Measurements from ENCODE around the gene ATP2B1.
"Not testable (repeated sequence)": the region's sequence is repeated elsewhere in the genome, so short reads cannot be mapped to it uniquely, and the experiment has no call there.

ATP2B1 gene

GRCh38 chr12:89708565-89709156 is at the start of gene ATP2B1:
TSS of gene ATP2B1 (minus strand) at chr12:89708838. CDS start at chr12:89655886, 52,952 bp downstream.
- peak; percentile 92 for DNase-seq (ENCODE audit: low spot score)

DNA sequence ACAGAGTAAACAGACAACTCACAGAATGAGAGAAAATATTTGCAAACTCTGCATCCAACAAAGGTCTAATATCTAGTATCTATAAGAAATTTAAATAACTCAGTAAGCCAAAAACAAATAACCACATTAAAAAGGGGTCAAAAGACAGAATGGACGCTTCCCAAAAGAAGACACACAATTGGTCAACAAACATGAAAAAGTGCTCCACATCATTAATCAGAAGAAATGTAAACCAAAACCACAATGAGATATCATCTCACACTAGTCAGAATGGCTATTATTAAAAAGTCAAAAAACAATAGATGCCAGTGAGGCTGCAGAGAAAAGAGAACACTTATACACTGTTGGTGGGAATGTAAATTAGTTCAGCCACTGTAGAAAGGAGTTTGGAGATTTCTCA is 49.3 kb upstream of the ATP2B1 start:
- DNase-seq (ENCODE audit: low spot score), result not testable (repeated sequence)

DNA sequence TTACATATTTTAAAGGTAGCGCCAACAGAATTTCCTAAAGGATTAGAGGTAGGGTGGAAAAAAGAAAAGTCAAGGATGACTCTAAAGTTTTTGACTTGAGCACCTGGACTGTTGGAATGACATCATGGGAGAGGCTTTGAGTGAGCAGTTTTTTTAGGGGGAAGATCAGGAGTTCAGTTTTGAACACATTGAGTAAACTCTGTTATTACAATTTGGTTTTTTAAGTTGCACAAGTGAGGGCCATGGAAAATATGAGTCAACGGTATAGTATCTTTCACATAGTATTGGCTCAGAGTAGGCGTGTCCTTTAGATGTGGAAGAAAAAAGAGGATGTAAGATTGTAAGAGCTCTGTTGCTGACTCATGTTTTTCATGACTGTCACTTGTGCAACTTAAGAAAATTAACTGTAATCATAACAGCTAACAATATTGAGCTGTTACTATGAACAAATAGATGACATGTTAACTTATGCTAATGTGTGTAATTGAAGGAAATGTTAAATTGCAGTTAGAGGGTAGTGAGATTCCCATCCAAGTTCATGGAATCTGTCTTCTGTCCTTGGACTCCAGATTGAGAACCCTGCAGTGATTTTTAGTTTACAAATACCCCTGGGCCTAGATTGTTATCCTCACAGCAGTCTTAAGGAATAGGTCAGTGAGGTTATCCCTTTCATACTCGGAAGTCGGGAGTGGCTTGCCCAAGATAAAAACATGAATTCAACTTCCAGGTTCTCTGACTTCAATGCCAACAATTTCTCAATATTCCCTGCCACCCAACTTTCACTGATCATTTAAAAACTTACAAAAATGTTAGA is 48.2 kb upstream of the ATP2B1 start:
- peak; percentile 86 for DNase-seq (ENCODE audit: low spot score)

GRCh38 chr12:89756194-89756584 is 47.6 kb upstream of the ATP2B1 start:
- no peak for DNase-seq (ENCODE audit: low spot score)

DNA sequence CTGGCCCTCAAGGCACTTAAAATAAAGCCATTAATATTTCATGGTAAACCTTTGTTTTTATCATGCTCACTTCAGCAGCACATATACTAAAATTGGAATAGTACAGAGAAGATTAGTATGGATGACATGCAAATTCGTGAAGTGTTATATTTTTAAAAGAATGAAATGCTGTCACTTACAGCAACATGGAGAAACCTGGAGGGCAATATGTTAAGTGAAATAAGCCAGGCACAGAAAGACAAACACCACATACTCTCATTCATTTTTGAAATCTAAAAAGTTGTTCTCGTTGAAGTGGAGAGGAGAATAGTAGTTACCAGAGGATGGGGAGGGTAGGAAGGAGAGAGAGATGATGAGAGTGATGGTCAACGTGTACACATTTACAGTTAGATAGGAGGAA is 45.4 kb upstream of the ATP2B1 start:
- no peak for DNase-seq (ENCODE audit: low spot score)

DNA sequence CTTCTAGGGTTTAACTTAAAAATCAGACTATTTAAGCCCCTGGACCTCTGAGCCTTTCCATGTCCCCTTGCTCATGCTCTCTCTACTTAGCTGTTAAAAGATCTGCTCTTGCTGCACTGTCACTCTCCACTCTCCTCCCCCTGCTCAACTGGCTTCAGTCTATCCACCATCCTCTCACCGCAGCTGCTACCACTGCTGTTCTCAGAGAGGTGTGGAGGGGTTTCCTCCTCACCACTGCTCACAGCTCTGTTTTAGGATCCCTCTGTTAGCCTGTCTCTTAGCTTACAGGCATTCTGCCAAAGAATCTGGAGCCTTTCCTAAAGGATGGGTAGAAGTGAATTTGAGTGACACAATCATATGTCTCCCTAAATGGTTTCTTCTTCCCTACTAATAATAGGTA is 43.7 kb upstream of the ATP2B1 start:
- DNase-seq (ENCODE audit: low spot score), result no peak

DNA sequence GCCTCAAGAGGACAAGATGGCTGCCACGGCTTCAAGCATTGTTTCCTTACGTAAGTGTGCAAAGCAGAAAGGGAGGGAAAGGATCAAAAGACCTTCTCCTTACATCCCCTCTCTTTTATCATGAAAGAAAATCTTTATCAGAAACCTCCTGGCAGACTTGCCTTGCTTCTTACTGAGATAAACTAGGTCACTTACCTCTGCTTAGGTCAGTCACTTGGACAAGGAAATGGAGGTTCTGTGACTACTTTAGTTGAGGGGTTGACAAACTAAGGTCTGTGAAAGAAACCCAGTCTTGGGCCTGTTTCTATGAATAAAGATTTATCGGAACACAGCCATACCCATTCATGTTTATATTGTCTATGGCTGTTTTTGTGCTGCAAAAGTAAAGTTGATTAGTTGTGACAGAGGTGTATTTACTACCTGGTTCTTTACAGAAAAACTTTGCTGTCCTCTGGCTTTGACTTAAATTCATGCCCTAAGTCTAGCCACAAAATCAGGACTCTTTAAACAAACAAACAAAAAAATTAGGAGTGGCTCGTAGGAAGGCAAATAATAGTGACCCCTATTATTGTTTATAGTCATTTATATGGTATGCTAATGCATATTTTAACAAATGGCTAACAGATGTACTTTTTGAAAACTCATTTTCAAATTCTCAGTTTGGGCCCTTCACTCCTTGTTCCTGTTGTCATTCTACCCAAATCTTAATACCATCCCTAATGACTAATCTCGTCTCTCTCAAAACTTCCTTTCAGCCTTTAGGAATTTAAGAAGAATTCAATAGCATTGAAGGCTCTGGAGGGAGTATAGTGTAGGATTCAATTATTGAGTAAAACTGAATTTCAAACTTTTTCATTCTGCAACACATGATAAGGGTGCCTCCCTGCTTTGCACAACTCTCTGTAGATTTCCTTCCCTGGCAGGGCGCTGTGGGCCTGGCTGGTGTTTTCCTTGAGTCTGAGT is 42.0 kb upstream of the ATP2B1 start:
- peak; percentile 50 for DNase-seq (ENCODE audit: low spot score)

GRCh38 chr12:89748791-89749190 is 40.2 kb upstream of the ATP2B1 start:
- no peak for DNase-seq (ENCODE audit: low spot score)

- no peak for DNase-seq (ENCODE audit: low spot score)
Measured at GRCh38 chr12:89745286-89745685, 36.6 kb upstream of the ATP2B1 start.

DNA sequence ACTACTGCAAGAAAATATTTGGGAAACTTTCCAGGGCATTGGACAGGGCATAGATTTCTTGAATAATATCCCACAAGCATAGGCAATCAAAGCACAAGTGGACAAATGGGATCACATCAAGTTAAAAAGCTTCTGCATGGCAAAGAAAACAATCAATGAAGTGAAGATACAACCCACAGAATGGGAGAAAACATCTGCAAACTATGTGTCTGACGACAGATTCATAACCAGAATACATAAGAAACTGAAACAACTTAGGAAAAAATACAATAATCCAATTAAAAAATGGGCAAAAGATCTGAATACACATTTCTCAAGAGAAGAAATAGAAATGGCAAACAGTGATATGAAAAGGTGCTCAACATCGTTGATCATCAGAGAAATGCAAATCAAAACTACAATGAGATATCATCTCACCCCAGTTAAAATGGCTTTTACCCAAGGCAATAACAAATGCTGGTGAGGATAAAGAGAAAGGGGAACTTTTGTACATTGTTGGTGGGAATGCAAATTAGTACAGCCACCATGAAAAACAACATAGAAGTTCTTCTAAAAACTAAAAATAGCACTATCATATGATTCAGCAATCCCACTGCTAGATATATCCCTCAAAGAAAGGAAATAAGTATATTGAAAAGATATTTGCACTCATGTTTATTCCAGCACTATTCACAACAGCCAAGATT is 33.8 kb upstream of the ATP2B1 start:
- no peak for DNase-seq (ENCODE audit: low spot score)

DNA sequence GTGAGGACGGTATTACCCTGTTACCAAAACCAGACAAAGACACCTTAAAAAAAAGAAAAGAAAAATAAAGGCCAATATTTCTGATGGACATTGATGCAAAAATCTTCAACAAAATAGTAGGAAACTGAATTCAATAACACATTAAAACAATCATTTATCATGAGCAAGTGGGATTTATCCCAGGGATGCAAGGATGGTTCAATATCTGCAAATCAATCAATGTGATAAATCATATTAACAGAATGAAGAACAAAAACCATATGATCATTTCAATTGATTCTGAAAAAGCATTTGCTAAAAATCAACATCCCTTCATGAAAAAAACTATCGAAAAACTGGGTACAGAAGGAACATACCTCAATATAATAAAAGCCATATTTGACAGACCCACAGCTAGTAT is 32.3 kb upstream of the ATP2B1 start:
- no peak for DNase-seq (ENCODE audit: low spot score)

GRCh38 chr12:89736995-89737394 is 28.4 kb upstream of the ATP2B1 start:
- no peak for DNase-seq (ENCODE audit: low spot score)

DNA sequence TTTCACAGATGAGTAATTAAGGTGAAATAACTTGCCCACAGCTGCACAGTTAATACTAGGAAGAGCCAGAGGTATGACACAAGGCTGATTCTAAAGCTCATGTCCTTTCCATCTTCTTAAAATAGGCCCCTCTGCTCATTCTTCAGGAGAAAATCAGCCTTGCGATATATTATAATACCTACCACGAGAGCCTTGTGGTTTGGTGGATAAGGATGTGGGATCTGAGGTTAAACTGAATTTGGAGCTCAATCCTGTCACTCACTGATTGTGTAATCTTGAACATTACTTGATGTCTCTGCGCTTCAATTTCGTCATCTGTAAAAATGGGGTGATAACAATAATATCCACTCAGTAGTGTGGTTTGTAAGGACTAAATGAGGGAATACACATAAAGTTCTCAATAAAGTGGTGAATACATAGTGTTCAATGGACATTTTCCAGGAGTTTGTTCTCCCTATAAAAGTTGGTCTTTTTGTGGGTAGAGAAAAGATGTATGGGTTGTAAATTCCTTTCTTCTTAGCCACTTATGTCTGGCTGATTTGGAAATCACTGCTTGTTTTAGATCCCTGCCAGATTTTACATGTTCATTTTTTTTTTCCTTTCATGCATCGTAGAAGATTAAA is 25.1 kb upstream of the ATP2B1 start:
- DNase-seq (ENCODE audit: low spot score), result peak; percentile 53

- no peak for DNase-seq (ENCODE audit: low spot score)
Measured at GRCh38 chr12:89732522-89732921, 23.9 kb upstream of the ATP2B1 start.

GRCh38 chr12:89731614-89732013 is 23.0 kb upstream of the ATP2B1 start:
- DNase-seq (ENCODE audit: low spot score), result peak; percentile 78

DNA sequence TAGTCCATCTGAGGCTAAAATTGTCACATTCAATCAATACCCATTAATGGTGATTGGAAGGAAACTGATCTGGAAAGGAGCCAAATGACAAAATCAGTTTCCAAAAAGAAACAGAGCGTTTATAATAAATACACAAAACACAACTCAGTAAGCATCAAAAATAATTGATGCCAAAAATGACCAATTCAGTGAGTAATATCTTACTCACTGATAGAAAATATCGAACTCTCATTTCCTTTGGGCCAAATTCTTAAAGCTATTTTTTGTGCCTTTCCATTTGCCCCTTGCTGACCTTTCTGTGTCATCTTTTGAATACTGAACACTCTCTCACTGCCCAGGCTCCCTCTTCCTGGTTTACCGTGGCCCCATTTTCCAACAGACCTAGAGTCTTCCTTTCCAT is 22.5 kb upstream of the ATP2B1 start:
- DNase-seq (ENCODE audit: low spot score), result no peak

- no peak for DNase-seq (ENCODE audit: low spot score)
Measured at GRCh38 chr12:89729946-89730459, 21.4 kb upstream of the ATP2B1 start.

GRCh38 chr12:89723276-89723675 is 14.6 kb upstream of the ATP2B1 start:
- no peak for DNase-seq (ENCODE audit: low spot score)

- no peak for DNase-seq (ENCODE audit: low spot score)
Measured at GRCh38 chr12:89721291-89721987, 12.8 kb upstream of the ATP2B1 start.

DNA sequence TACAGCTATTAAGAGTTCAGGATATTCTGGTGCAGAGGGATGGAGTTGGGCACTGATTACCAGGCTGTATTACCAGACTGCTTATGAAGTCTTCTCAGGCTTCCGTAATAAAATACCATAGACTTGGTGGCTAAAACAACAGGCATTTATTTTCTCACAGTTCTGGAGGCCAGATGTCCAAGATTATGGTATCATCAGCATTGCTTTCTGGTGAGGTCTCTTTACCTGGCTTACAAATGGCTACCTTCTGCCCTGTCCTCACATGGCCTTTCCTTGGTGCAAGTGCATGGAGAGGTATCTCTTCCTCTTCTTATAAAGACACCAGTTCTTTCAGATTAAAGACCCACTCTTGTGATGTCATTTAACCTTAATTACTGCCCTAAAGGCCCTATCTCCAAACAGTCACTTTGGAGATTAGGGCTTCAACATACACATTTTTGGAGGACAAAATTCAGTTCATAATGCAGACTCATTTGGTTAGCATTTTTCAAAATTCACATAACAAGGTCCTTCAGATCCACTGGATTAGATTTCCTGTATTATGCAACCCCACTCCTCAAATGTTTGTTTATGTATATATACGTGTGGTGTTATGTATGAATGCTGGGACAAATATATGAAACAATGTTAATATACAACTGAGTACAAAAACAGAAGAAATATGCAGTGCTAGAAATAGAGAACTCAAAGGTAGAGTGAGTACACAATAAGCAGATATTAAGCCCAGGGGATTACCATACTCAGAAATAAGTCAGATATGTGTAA is 9.3 kb upstream of the ATP2B1 start:
- DNase-seq (ENCODE audit: low spot score), result no peak

All from AG20443 (cell line).